ENCODE results near the gene ZNF76. TPM values are rescaled to one million over a fixed set of nuclear protein-coding genes. Genes with fewer than 3 reads are reported as not detected.
A peak's percentile ranks its signal among the peaks of the same experiment; 100 is the strongest.

The ZNF76 gene
- total and polyA plus RNA-seq, 2 donors (not counting 3 experiments of a cell fraction or from before 2014, with no cell fraction given), result 27.9 to 34.6 TPM

- POLR2A ChIA-PET, result no interaction called here
- H3K9me3 ChIP-seq (replicated peaks; ENCODE audit: control insufficient read depth, insufficient read depth, low read length), result no peaks in the 10 kb centered on the region
- no peak overlapping the region for H3K4me3 ChIP-seq (replicated peaks in 1 of 3; ENCODE audit: insufficient read depth in 1 of 3, low read depth in 1 of 3, low read length in 3 of 3)
- CTCF ChIA-PET, result interaction anchor here (1.0 to 3.8 kb wide), 16 partner anchors 8 to 440 kb away, joined by 3 to 67 read pairs (median 5); partner anchors contain the start of genes ARMC12, PPARD and RPL10A
- FAIRE-seq (no peak), DNase-seq (ENCODE audit: low read depth, low spot score) (peak; percentile 9)
- no peaks in the 10 kb centered on the region for H3K79me2 ChIP-seq (ENCODE audit: control insufficient read depth, insufficient read depth, low read length)
- BruUV-seq (replicated peaks), result no TSS peak
- dilution Hi-C loops (cut with MboI; ENCODE audit: extremely low pct_ligation_motif_present, low sequenced_read_pairs) (no loop called here), intact Hi-C loops (cut with micrococcal nuclease) (loop anchor here (1.0 to 10.0 kb wide), 6 partner anchors 30 to 438 kb away; partner anchors contain the start of genes ARMC12, PPARD and RPL10A)
- H3K9me1 ChIP-seq (replicated peaks; ENCODE audit: control insufficient read depth, extremely low read depth, insufficient read depth, low read length), result no peaks in the 10 kb centered on the region
- H2AFZ ChIP-seq (ENCODE audit: low read depth, low read length), result no peak overlapping the region
- TF ChIP-seq POLR2A (IDR thresholded peaks at IDR 0.05; ENCODE audit: low read depth, low read length) (no peak), MYC (IDR thresholded peaks at IDR 0.05; ENCODE audit: low read depth, low read length) (no peak), JUN (IDR thresholded peaks at IDR 0.05; ENCODE audit: borderline replicate concordance, insufficient read depth, insufficient read length, low read depth) (no peak)
- no peak overlapping the region for H3K27ac ChIP-seq (ENCODE audit: insufficient read depth, low read depth, low read length)
- H4K20me1 ChIP-seq (replicated peaks; ENCODE audit: control insufficient read depth, extremely low read depth, insufficient read depth, low read length), result no peaks in the 10 kb centered on the region
- peaks cover 10% of the 10 kb centered on the region for H3K4me1 ChIP-seq (ENCODE audit: control insufficient read depth, extremely low read depth, insufficient read depth, low read length)
- peak overlapping the region; percentile 2 for H3K9ac ChIP-seq (replicated peaks; ENCODE audit: extremely low read depth, insufficient read depth, low read length)
- H3K27me3 ChIP-seq (ENCODE audit: control insufficient read depth in 2 of 2, insufficient read depth in 2 of 2, low read length in 2 of 2), result no peaks in the 10 kb centered on the region
- no peak overlapping the region for H3K4me2 ChIP-seq (ENCODE audit: insufficient read depth, low read length)
- peaks cover 6 to 19% of the 10 kb centered on the region in 2 experiments for H3K36me3 ChIP-seq (ENCODE audit: control insufficient read depth in 2 of 2, extremely low read depth in 1 of 2, insufficient read depth in 2 of 2, low read length in 2 of 2)
These were observed 37.5 kb downstream of the ZNF76 start for GRCh38 chr6:35296931-35297600.

DNA sequence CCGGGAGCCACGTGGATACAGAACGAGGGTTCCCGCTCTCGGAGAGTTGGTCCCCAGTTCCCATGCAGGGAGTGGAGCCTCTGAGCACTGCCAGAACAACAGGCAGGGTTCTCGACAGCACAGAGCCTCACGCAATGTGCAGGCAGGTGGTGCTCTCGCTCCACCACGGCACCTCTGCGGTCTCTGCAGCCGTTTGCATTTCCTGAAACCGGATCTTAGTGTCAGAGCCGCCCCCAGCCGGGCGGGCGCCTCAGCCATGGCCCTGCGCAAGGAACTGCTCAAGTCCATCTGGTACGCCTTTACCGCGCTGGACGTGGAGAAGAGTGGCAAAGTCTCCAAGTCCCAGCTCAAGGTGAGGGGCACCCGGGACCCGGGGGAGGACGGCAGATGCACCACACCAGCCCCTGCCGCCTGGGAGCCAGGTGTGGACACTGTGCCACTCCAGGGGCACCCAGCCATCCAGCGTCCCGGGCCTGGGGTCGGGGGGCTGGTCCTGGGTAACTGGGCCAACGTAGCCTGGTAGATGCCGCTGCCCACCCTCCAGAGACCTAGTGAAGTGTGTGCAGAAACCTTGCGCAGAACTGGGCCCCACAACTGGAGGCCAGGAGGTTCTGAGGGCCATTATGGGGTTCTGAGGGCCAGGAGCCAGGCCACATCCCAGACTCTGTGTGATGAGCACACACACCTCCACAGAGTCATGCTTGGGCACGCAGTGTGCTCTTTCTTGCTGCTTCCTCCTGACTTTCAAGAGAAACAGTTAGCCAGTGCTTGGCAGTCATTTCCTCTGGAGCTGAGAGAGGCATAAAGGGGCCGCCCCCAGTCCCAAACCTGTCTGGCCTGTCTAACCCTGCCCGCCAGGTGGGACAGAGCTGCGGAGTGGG, 38.3 kb downstream of the ZNF76 start, which contains the start of gene DEF6:
Gene DEF6 (plus strand): TSS at position 218 of the 881 bp plus-strand sequence. CDS start 39 bp downstream, at position 257.
- no peak for TF ChIP-seq GATA2 (IDR thresholded peaks at IDR 0.05; ENCODE audit: insufficient read depth, insufficient read length, low read depth, low read length)
- TF ChIP-seq, protein P1, sequence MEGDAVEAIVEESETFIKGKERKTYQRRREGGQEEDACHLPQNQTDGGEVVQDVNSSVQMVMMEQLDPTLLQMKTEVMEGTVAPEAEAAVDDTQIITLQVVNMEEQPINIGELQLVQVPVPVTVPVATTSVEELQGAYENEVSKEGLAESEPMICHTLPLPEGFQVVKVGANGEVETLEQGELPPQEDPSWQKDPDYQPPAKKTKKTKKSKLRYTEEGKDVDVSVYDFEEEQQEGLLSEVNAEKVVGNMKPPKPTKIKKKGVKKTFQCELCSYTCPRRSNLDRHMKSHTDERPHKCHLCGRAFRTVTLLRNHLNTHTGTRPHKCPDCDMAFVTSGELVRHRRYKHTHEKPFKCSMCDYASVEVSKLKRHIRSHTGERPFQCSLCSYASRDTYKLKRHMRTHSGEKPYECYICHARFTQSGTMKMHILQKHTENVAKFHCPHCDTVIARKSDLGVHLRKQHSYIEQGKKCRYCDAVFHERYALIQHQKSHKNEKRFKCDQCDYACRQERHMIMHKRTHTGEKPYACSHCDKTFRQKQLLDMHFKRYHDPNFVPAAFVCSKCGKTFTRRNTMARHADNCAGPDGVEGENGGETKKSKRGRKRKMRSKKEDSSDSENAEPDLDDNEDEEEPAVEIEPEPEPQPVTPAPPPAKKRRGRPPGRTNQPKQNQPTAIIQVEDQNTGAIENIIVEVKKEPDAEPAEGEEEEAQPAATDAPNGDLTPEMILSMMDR (IDR thresholded peaks at IDR 0.05; ENCODE audit: extremely low read depth in 1 of 2, insufficient read depth in 1 of 2, low read depth in 1 of 2, low read length in 2 of 2), result peak; percentile 74 to 82
- TF ChIP-seq MYC (IDR thresholded peaks at IDR 0.05; ENCODE audit: low read depth, low read length), result no peak
- peak; percentile 61 for TF ChIP-seq POLR2AphosphoS5 (IDR thresholded peaks at IDR 0.05; ENCODE audit: insufficient read depth, low read depth, low read length)
- TF ChIP-seq POLR2A (IDR thresholded peaks at IDR 0.05; ENCODE audit: low read depth, low read length), result no peak
- TF ChIP-seq EZH2 (IDR thresholded peaks at IDR 0.05; ENCODE audit: borderline replicate concordance, low read depth, low read length, severe bottlenecking), result no peak
- no peak for TF ChIP-seq JUN (IDR thresholded peaks at IDR 0.05; ENCODE audit: borderline replicate concordance, insufficient read depth, insufficient read length, low read depth)
- TF ChIP-seq FOS (IDR thresholded peaks at IDR 0.05; ENCODE audit: borderline replicate concordance, insufficient read depth, low read length), result no peak
- peak; percentile 7 for TF ChIP-seq MAX (IDR thresholded peaks at IDR 0.05; ENCODE audit: insufficient read depth, insufficient read length)
- H3K9me1 ChIP-seq (replicated peaks; ENCODE audit: control insufficient read depth, extremely low read depth, insufficient read depth, low read length), result no peaks in the 10 kb centered on the region
- H3K36me3 ChIP-seq (ENCODE audit: control insufficient read depth in 2 of 2, extremely low read depth in 1 of 2, insufficient read depth in 2 of 2, low read length in 2 of 2), result peaks cover 5 to 14% of the 10 kb centered on the region in 2 experiments
- BruUV-seq (replicated peaks), result no TSS peak
- peaks cover 14% of the 10 kb centered on the region for H3K4me1 ChIP-seq (ENCODE audit: control insufficient read depth, extremely low read depth, insufficient read depth, low read length)
- peak within 1 kb of the TSS; percentile 83 for H2AFZ ChIP-seq (ENCODE audit: low read depth, low read length)
- H3K79me2 ChIP-seq (ENCODE audit: control insufficient read depth, insufficient read depth, low read length), result no peaks in the 10 kb centered on the region
- FAIRE-seq (peak; percentile 97), DNase-seq (ENCODE audit: low read depth, low spot score) (peak; percentile 80)
- peak within 1 kb of the TSS; percentile 14 for H3K4me2 ChIP-seq (ENCODE audit: insufficient read depth, low read length)
- peak within 1 kb of the TSS; percentile 34 for H3K9ac ChIP-seq (replicated peaks; ENCODE audit: extremely low read depth, insufficient read depth, low read length)
- intact Hi-C loops (cut with micrococcal nuclease) (loop anchor here (1.0 to 10.0 kb wide), 7 partner anchors 21 to 437 kb away; partner anchors contain the start of genes ARMC12, PPARD and RPL10A), dilution Hi-C loops (cut with MboI; ENCODE audit: extremely low pct_ligation_motif_present, low sequenced_read_pairs) (no loop called here)
- no peaks in the 10 kb centered on the region for H3K9me3 ChIP-seq (replicated peaks; ENCODE audit: control insufficient read depth, insufficient read depth, low read length)
- H4K20me1 ChIP-seq (replicated peaks; ENCODE audit: control insufficient read depth, extremely low read depth, insufficient read depth, low read length), result no peaks in the 10 kb centered on the region
- ChIA-PET CTCF (interaction anchor here (1.0 to 3.8 kb wide), 16 partner anchors 9 to 440 kb away, joined by 3 to 67 read pairs (median 5); partner anchors contain the start of genes ARMC12, PPARD and RPL10A), POLR2A (no interaction called here)
- peak within 1 kb of the TSS; percentile 27 for H3K27ac ChIP-seq (ENCODE audit: insufficient read depth, low read depth, low read length)
- H3K27me3 ChIP-seq (ENCODE audit: control insufficient read depth in 2 of 2, insufficient read depth in 2 of 2, low read length in 2 of 2), result no peaks in the 10 kb centered on the region
- H3K4me3 ChIP-seq (replicated peaks in 1 of 3; ENCODE audit: insufficient read depth in 1 of 3, low read depth in 1 of 3, low read length in 3 of 3), result no peak within 1 kb of the TSS
